Measurements from ENCODE around the gene RBMX. TPM values are rescaled to one million over a fixed set of nuclear protein-coding genes. Genes with fewer than 3 reads are reported as not detected.

The RBMX gene
- total RNA-seq, 1 experiment from 2014 or later, result 414 TPM

DNA sequence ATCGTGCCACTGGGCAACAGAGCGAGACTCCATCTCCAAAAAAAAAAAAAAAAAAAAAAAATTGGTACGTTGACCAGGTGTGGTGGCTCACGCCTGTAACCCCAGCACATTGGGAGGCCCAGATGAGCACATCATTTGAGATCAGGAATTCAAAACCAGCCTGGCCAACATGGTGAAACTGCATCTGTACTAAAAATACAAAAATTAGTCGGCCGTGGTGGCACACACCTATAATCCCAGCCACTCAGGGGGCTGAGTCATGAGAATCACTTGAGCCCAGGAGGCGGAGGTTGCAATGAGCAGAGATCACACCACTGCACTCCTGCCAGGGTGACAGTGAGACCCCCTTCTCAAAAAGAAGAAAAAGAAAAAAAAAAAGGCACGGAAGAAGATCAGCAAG, 24.5 kb downstream of the RBMX start:
- no peaks in the 10 kb centered on the region for H3K23me2 ChIP-seq (ENCODE audit: insufficient read length, low read depth, low read length, poor library complexity, severe bottlenecking)
- peaks cover 36 to 63% (median 56%) of the 10 kb centered on the region in 3 experiments for H3K36me3 Mint-ChIP-seq (ENCODE audit: insufficient read depth in 1 of 3, low read depth in 3 of 3)
- no peaks in the 10 kb centered on the region for H3K4me1 Mint-ChIP-seq
- no peaks in the 10 kb centered on the region for H3K79me1 ChIP-seq (ENCODE audit: insufficient read depth, low read depth, low read length, poor library complexity, severe bottlenecking)
- no peak overlapping the region; a peak in 1 of 7 replicates for H3K27ac Mint-ChIP-seq
- H3K56ac ChIP-seq (ENCODE audit: insufficient read length, low read depth, low read length), result no peak overlapping the region
- H3K27me3 Mint-ChIP-seq (ENCODE audit: low read depth), result no peaks in the 10 kb centered on the region; the same call in 1 of the 2 replicates
- H2BK12ac ChIP-seq (ENCODE audit: insufficient read length, low read depth, low read length), result no peak overlapping the region
- H2BK120ac ChIP-seq (ENCODE audit: low read depth, low read length, poor library complexity, severe bottlenecking), result no peak overlapping the region
- no peak overlapping the region for H3K4me3 Mint-ChIP-seq
- no peak overlapping the region for H2BK5ac ChIP-seq (ENCODE audit: insufficient read length, low read length)
- no peak overlapping the region for H3K4ac ChIP-seq (ENCODE audit: low read depth, low read length)
- no CpG with 5 or more reads among the region's 8 CpGs for WGBS (ENCODE audit: extremely low coverage, insufficient read length, low lambda C conversion rate)
- H3K9ac ChIP-seq (ENCODE audit: extremely low read depth, insufficient read length, low read length), result no peak overlapping the region
- no peak overlapping the region for H3K14ac ChIP-seq (ENCODE audit: insufficient read depth, low read length)
- H3K4me1 ChIP-seq (ENCODE audit: insufficient read depth, low read length), result no peaks in the 10 kb centered on the region
- no peak overlapping the region for H4K91ac ChIP-seq (ENCODE audit: insufficient read length, low read depth, low read length)
- no peak overlapping the region for H3K23ac ChIP-seq (ENCODE audit: insufficient read length, low read depth, low read length)
- H2AK5ac ChIP-seq (ENCODE audit: insufficient read length, low read length), result no peak overlapping the region
- no peak overlapping the region for H3K18ac ChIP-seq (ENCODE audit: insufficient read length, low read depth, low read length)
- no peak overlapping the region for H2BK15ac ChIP-seq (ENCODE audit: low read depth, low read length)
- peaks cover 10% of the 10 kb centered on the region for H3K9me3 ChIP-seq (ENCODE audit: control insufficient read depth, low read depth, low read length)
- H4K20me1 ChIP-seq (ENCODE audit: control insufficient read depth, insufficient read depth, insufficient read length), result no peaks in the 10 kb centered on the region
- no peak overlapping the region for H3T11ph ChIP-seq (ENCODE audit: low read length)
- no peak overlapping the region for H2BK20ac ChIP-seq (ENCODE audit: low read depth, low read length, poor library complexity, severe bottlenecking)
- no peaks in the 10 kb centered on the region for H3K79me2 ChIP-seq (ENCODE audit: insufficient read depth, low read length)
- TF ChIP-seq CTCF (conservative IDR thresholded peaks at IDR 0.05), result no peak
- H3K9me3 Mint-ChIP-seq, result peaks cover 55 to 63% of the 10 kb centered on the region in 2 experiments
- no peak overlapping the region for H4K8ac ChIP-seq (replicated peaks; ENCODE audit: insufficient read length, low read depth, low read length)
- no peak overlapping the region for H3K27ac ChIP-seq (ENCODE audit: insufficient read length, low read depth, low read length)
- H3K27me3 ChIP-seq (ENCODE audit: insufficient read depth, low read length), result no peaks in the 10 kb centered on the region
- DNase-seq, result no peak
- H2AFZ ChIP-seq (ENCODE audit: low read length), result no peak overlapping the region
- H4K5ac ChIP-seq (ENCODE audit: insufficient read length, low read depth, low read length), result no peak overlapping the region
- no peak overlapping the region for H3K4me2 ChIP-seq (ENCODE audit: insufficient read depth, insufficient read length, low read length)
